ENCODE data around the gene CHCHD3. TPM values are rescaled to one million over a fixed set of nuclear protein-coding genes. Genes with fewer than 3 reads are reported as not detected.

Gene CHCHD3
- total and polyA plus RNA-seq, 4 donors = 20.1 to 78.0 (median 46.9) TPM

DNA sequence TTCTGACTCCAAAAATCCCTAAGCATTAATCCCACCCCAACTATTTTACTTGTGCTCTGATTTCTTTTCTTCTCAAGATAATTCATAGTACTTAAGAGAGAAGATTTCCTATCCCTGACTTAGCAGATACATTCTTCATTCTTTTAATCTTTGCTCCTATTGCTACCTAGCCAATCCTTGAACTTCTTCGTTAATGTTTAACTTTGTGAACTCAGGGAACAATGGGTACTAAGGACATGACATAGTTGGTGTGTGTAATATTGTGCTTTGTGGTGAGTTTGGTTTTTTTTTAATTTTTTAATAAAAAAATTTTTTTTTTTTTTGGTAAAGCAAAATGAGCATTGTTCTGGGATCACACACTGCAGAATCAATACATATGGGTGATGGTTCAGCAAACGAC, 166.2 kb downstream of the CHCHD3 start:
- DNase-seq (no peak), ATAC-seq (ENCODE audit: insufficient read depth, low FRiP score) (no peak)
- no peak overlapping the region for H3K27ac ChIP-seq (ENCODE audit: low read depth in 1 of 2, low read length in 1 of 2)
- TF ChIP-seq, protein P1, sequence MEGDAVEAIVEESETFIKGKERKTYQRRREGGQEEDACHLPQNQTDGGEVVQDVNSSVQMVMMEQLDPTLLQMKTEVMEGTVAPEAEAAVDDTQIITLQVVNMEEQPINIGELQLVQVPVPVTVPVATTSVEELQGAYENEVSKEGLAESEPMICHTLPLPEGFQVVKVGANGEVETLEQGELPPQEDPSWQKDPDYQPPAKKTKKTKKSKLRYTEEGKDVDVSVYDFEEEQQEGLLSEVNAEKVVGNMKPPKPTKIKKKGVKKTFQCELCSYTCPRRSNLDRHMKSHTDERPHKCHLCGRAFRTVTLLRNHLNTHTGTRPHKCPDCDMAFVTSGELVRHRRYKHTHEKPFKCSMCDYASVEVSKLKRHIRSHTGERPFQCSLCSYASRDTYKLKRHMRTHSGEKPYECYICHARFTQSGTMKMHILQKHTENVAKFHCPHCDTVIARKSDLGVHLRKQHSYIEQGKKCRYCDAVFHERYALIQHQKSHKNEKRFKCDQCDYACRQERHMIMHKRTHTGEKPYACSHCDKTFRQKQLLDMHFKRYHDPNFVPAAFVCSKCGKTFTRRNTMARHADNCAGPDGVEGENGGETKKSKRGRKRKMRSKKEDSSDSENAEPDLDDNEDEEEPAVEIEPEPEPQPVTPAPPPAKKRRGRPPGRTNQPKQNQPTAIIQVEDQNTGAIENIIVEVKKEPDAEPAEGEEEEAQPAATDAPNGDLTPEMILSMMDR (IDR thresholded peaks at IDR 0.05; ENCODE audit: control extremely low read depth, extremely low read depth) = no peak
- H3K9ac ChIP-seq (ENCODE audit: insufficient read depth in 1 of 2, low read length in 2 of 2) = no peak overlapping the region
- WGBS, 2 donors = 95% methylated on average over 2 of the region's 2 CpGs
- peaks cover 0 to 7% (median 0%) of the 10 kb centered on the region in 5 donors for H3K4me1 ChIP-seq (ENCODE audit: control insufficient read depth in 5 of 5, insufficient read depth in 5 of 5, low read length in 5 of 5)
- H3K27me3 ChIP-seq (ENCODE audit: control insufficient read depth in 3 of 3, insufficient read depth in 3 of 3, low read length in 2 of 3) = no peaks in the 10 kb centered on the region
- H3K9me3 ChIP-seq (ENCODE audit: control insufficient read depth in 4 of 4, insufficient read depth in 3 of 4, low read length in 3 of 4) = no peaks in the 10 kb centered on the region
- no peak overlapping the region for H3K4me3 ChIP-seq
- peaks cover 0 to 5% (median 1%) of the 10 kb centered on the region in 4 donors for H3K36me3 ChIP-seq (ENCODE audit: control insufficient read depth in 4 of 4, insufficient read depth in 4 of 4, low read length in 4 of 4)

DNA sequence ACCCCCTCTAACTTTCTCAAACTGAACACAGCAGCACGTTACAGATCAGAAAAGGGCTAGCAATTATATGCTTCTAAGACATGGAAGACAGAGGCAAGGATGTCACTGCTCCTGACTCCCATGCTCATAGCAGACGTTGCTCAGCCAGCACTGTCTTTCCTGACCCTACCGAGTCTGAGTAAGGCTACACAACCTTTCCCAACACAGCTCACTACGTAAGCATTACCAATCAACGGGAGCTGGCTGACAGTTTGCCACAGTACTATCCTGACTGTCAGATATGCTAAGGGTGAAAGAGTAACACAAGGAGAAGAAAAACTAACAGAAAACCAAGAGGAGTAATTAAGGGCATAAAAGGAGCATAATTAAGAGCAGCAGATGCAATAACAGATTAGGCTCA, 171.2 kb downstream of the CHCHD3 start:
- peaks cover 0 to 18% (median 0%) of the 10 kb centered on the region in 5 donors for H3K4me1 ChIP-seq (ENCODE audit: control insufficient read depth in 5 of 5, insufficient read depth in 5 of 5, low read length in 5 of 5)
- WGBS, 2 donors = 92 to 93% methylated on average over 5 of the region's 5 CpGs
- H3K9me3 ChIP-seq (ENCODE audit: control insufficient read depth in 4 of 4, insufficient read depth in 3 of 4, low read length in 3 of 4) = no peaks in the 10 kb centered on the region
- H3K9ac ChIP-seq (ENCODE audit: insufficient read depth in 1 of 2, low read length in 2 of 2) = no peak overlapping the region
- H3K4me3 ChIP-seq = no peak overlapping the region
- DNase-seq (no peak), ATAC-seq (ENCODE audit: insufficient read depth, low FRiP score) (no peak)
- TF ChIP-seq, protein P1 (IDR thresholded peaks at IDR 0.05; ENCODE audit: control extremely low read depth, extremely low read depth) = no peak
- no peak overlapping the region for H3K27ac ChIP-seq (ENCODE audit: low read depth in 1 of 2, low read length in 1 of 2)
- H3K36me3 ChIP-seq (ENCODE audit: control insufficient read depth in 4 of 4, insufficient read depth in 4 of 4, low read length in 4 of 4) = peaks cover 0 to 3% (median 0%) of the 10 kb centered on the region in 4 donors
- no peaks in the 10 kb centered on the region for H3K27me3 ChIP-seq (ENCODE audit: control insufficient read depth in 3 of 3, insufficient read depth in 3 of 3, low read length in 2 of 3)

DNA sequence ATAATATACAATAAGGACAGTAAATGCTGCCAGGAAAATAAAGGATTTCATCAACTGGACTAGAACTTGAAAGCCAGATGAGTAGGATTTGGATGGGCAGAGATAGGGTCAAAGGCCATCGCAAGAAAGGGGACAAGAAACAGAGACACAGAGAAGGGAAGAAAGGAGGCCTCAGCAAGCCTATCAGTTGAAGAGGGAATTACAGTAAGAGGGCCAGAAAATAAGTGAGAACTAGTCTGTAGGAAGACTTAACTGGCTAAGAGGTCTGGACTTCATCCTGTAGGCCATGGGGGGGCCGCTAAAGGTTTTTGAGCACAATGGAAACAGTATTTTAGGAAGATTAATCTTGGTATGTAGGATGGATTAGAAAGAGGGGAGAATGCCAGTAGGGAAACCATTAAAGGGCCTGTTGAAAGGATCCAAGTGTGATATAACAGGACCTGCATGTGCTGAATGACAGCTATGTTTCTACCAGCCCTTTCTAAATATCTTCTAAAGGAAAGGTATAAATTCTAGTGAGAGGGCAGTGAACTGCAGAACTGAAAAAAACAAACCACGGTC, 174.4 kb downstream of the CHCHD3 start:
- 94 to 95% methylated on average over 3 of the region's 3 CpGs for WGBS, 2 donors
- ATAC-seq (ENCODE audit: insufficient read depth, low FRiP score) = no peak
- TF ChIP-seq, protein P1 (IDR thresholded peaks at IDR 0.05; ENCODE audit: control extremely low read depth, extremely low read depth) = no peak

More for the DNA sequence above, 174.4 kb downstream of the CHCHD3 start:
- H3K36me3 ChIP-seq (ENCODE audit: control insufficient read depth in 4 of 4, insufficient read depth in 4 of 4, low read length in 4 of 4) = no peaks in the 10 kb centered on the region
- H3K9me3 ChIP-seq (ENCODE audit: control insufficient read depth in 4 of 4, insufficient read depth in 3 of 4, low read length in 3 of 4) = no peaks in the 10 kb centered on the region
- no peak overlapping the region for H3K9ac ChIP-seq (ENCODE audit: insufficient read depth in 1 of 2, low read length in 2 of 2)
- H3K4me3 ChIP-seq = no peak overlapping the region
- H3K4me1 ChIP-seq (ENCODE audit: control insufficient read depth in 5 of 5, insufficient read depth in 5 of 5, low read length in 5 of 5) = peaks cover 0 to 18% (median 0%) of the 10 kb centered on the region in 5 donors
- H3K27me3 ChIP-seq (ENCODE audit: control insufficient read depth in 3 of 3, insufficient read depth in 3 of 3, low read length in 2 of 3) = no peaks in the 10 kb centered on the region
- no peak overlapping the region for H3K27ac ChIP-seq (ENCODE audit: low read depth in 1 of 2, low read length in 1 of 2)
- DNase-seq = no peak

Data from lung (tissue), 12 donors.